ENCODE data around the gene C6orf132. TPM values are rescaled to one million over a fixed set of nuclear protein-coding genes. Genes with fewer than 3 reads are reported as not detected.

C6orf132 gene
- total and polyA plus RNA-seq, 12 donors: 0.09 to 4.7 (median 1.4) TPM

DNA sequence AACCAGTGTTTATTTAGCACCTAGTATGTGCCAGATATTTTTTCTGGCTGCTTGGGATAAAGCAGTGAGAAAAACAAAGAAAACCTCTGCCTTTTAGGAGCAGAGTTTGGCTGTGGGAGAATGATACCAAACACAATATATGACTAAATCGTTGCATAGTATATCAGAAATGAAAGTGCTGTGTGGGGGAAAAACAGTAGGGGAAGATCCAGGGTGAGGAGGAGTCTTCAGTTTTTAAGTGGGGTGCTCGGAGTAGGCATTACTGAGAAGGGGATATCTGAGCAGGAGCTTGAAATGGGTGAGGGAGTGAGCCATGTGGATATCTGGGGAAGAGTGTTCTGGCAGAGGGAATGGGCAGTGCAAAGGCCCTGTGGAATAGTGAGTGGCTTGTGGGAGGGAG lies 69.1 kb downstream of the C6orf132 start:
- WGBS, 4 donors: 86 to 95% (median 88%) methylated on average over 2 of the region's 2 CpGs
- Histone ChIP-seq H3K9me3 (replicated peaks in 1 of 3) (no peaks in the 10 kb centered on the region), H3K4me3 (no peak overlapping the region), H3K27ac (no peak overlapping the region), H3K36me3 (replicated peaks in 1 of 2) (peaks cover 0 to 71% of the 10 kb centered on the region in 2 donors), H3K27me3 (no peaks in the 10 kb centered on the region), H3K4me1 (replicated peaks in 1 of 2) (no peaks in the 10 kb centered on the region)
- TF ChIP-seq, protein P1, sequence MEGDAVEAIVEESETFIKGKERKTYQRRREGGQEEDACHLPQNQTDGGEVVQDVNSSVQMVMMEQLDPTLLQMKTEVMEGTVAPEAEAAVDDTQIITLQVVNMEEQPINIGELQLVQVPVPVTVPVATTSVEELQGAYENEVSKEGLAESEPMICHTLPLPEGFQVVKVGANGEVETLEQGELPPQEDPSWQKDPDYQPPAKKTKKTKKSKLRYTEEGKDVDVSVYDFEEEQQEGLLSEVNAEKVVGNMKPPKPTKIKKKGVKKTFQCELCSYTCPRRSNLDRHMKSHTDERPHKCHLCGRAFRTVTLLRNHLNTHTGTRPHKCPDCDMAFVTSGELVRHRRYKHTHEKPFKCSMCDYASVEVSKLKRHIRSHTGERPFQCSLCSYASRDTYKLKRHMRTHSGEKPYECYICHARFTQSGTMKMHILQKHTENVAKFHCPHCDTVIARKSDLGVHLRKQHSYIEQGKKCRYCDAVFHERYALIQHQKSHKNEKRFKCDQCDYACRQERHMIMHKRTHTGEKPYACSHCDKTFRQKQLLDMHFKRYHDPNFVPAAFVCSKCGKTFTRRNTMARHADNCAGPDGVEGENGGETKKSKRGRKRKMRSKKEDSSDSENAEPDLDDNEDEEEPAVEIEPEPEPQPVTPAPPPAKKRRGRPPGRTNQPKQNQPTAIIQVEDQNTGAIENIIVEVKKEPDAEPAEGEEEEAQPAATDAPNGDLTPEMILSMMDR (IDR thresholded peaks at IDR 0.05): no peak
- TF ChIP-seq POLR2A (IDR thresholded peaks at IDR 0.05): no peak
- DNase-seq: no peak
- intact Hi-C loops (cut with DNase I): loop anchor here in 1 of 2 donors (10.0 kb wide), 1 partner anchor 472 kb away; no protein-coding TSS in a partner anchor

DNA sequence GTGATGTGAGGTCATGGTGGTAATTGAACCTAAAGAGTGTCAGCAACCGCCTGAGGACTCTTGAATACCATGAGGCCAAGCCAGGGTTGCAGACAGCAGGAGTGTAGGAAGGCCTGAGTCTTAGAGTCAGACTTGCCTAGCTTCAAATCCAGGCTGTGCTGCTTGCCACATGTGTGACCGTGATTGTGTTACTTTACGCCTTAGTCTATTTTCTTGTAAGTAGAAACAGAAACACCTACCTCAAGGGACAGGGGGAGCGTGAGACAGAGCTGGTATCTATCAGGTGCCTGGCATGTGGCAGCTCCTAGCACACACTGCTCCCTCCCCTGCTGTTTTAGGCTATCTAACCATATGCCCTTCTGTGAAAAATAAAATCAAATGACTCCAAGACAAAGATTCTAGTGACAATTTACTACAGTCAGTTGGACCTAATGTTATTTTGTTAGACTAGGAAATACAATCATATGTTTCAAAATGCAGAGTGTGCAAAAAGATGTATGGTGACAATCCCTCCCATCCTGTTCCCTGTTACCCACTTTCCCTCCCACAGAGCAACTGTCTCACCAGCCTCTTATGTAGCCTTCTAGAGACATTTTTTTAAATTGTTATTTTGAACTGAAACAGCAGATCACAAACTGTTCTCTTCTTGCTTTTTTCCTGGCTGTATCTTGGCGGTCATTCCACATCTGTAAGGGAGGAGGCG lies 70.4 kb downstream of the C6orf132 start:
- 71 to 82% (median 75%) methylated on average over 6 of the region's 6 CpGs for WGBS, 4 donors
- H3K27me3 ChIP-seq: no peaks in the 10 kb centered on the region
- H3K36me3 ChIP-seq (replicated peaks in 1 of 2): peaks cover 0 to 71% of the 10 kb centered on the region in 2 donors
- intact Hi-C loops (cut with DNase I): loop anchor here in 1 of 2 donors (10.0 kb wide), 1 partner anchor 473 kb away; no protein-coding TSS in a partner anchor
- no peaks in the 10 kb centered on the region for H3K9me3 ChIP-seq (replicated peaks in 1 of 3)
- no peak overlapping the region for H3K4me3 ChIP-seq
- H3K4me1 ChIP-seq (replicated peaks in 1 of 2): no peaks in the 10 kb centered on the region
- no peak overlapping the region for H3K27ac ChIP-seq
- TF ChIP-seq, protein P1 (IDR thresholded peaks at IDR 0.05): no peak
- TF ChIP-seq POLR2A (IDR thresholded peaks at IDR 0.05): no peak
- no peak for DNase-seq

DNA sequence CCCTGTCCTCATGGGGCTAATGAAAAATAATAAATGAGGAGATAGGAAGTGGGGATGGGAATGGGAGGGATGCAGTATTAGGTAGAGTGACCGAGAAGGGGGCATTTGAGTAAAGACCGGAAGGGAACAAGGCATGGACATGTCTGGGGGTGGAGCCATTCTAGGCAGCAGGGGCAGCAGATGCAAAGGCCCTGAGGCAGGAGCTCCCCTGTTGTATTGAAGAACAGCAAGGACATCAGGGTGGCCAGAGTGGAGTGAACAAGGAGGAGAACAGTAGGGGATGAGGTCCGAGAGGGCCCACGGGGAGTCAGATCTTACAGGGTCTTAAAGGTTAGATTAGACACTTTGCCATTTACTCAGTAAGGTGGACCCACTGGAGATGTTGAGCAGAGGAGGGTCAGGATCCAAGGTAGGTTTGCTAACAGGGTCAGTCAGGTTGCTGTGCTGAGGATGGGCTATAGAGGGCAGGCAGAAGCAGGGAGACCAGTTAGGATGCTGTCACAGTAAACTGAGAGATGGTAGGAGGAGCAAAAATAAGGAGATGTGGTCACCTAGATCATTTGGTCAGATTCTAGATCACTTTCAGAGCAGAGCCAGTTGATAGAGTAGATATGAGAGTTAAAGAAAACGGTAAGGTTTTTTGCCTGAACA lies 73.4 kb downstream of the C6orf132 start:
- no peak for DNase-seq
- Histone ChIP-seq H3K27me3 (no peaks in the 10 kb centered on the region), H3K4me3 (no peak overlapping the region), H3K27ac (no peak overlapping the region), H3K4me1 (replicated peaks in 1 of 2) (no peaks in the 10 kb centered on the region), H3K36me3 (replicated peaks in 1 of 2) (peaks cover 0 to 94% of the 10 kb centered on the region in 2 donors), H3K9me3 (replicated peaks in 1 of 3) (no peaks in the 10 kb centered on the region)
- 91 to 97% (median 95%) methylated on average over 5 of the region's 5 CpGs for WGBS, 4 donors
- no peak for TF ChIP-seq POLR2A (IDR thresholded peaks at IDR 0.05)
- TF ChIP-seq, protein P1 (IDR thresholded peaks at IDR 0.05): no peak
- intact Hi-C loops (cut with DNase I): no loop called here

DNA sequence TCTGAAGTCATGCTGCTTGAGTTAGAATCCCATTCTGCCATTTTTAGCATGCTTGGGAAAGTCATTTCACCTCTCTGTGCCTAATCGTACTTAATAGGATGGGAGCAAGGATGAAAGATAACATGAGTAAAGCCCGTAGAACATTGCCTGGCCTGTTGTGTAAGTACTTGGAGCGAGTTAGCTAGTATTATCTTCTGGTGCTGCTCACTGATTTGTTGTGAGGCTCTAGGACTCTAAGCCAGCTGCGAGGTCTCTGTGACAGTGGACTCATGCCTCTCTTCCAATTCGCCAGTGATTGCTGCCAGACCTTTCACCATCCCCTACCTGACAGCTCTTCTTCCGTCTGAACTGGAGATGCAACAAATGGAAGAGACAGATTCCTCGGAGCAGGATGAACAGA lies 74.2 kb downstream of the C6orf132 start:
- no peak for DNase-seq
- no peaks in the 10 kb centered on the region for H3K4me1 ChIP-seq (replicated peaks in 1 of 2)
- H3K9me3 ChIP-seq (replicated peaks in 1 of 3): no peaks in the 10 kb centered on the region
- 88 to 91% (median 89%) methylated on average over 7 of the region's 7 CpGs for WGBS, 4 donors
- TF ChIP-seq, protein P1 (IDR thresholded peaks at IDR 0.05): no peak
- TF ChIP-seq POLR2A (IDR thresholded peaks at IDR 0.05): no peak
- no peak overlapping the region for H3K27ac ChIP-seq
- intact Hi-C loops (cut with DNase I): no loop called here
- H3K27me3 ChIP-seq: no peaks in the 10 kb centered on the region
- H3K4me3 ChIP-seq: no peak overlapping the region
- peaks cover 0 to 96% of the 10 kb centered on the region in 2 donors for H3K36me3 ChIP-seq (replicated peaks in 1 of 2)

All from adrenal gland (tissue), 12 donors.